Prostate gland (tissue), 2 donors: Measurements from ENCODE around the gene TIMM22.

Experiments used
- POLR2A ChIP-seq: fragments of 450-650 bp; IDR thresholded peaks from one replicate; pipeline ENCODE4 v1.6.1; 2016; ENCODE audit warnings: antibody characterized with exemption, mild to moderate bottlenecking
- POLR2AphosphoS5 ChIP-seq: sonication (generic); formaldehyde crosslinking; IDR thresholded peaks from one replicate; pipeline ENCODE4 v1.6.1; 2017; ENCODE audit warnings: antibody characterized with exemption
- TF ChIP-seq, protein P1 (sequence below), 4 experiments: fragments of 200-600 bp in 2 of 4; fragments of 450-650 bp in 2 of 4; sonication (generic) in 2 of 4; IDR thresholded peaks; 1 replicate in 3 of 4; 2 replicates in 1 of 4; pipeline ENCODE4 v1.5.1; 2016 to 2019; ENCODE audit warnings: antibody characterized with exemption in 4 of 4, mild to moderate bottlenecking in 2 of 4, moderate library complexity in 2 of 4

DNA sequence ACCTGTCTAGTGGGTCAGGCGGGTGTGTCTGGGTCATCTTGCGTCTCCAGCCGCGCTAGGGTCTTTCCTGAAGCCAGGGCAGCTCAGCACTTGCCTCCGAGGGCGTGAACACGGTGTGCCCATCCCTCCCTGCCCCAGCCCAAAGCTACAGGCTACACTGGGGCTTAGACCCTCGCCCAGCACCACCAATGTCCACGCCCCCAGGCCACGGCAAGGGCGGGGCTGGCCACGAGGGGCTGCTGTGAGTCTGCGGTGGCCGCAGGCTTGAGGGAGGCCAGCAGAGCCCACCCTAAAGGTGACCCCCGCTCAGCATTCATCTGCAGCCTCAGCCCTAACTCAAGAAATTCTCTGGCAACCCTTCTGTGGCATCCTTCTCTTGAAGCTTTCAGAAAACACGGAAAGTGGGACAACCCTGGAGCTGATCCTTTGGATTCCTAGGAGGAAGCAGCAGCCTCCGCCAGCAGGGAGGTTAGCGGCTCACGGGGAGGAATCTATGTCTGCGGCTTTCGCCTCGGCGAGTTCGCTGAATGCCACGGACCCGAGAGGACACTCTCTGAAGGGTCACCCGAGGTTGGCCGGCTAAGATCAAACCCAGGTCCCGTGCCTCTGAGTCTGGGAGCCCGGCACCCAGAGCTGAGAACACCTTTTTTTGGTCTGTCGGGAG lies 41.7 kb downstream of the TIMM22 start:
- TF ChIP-seq, protein P1, sequence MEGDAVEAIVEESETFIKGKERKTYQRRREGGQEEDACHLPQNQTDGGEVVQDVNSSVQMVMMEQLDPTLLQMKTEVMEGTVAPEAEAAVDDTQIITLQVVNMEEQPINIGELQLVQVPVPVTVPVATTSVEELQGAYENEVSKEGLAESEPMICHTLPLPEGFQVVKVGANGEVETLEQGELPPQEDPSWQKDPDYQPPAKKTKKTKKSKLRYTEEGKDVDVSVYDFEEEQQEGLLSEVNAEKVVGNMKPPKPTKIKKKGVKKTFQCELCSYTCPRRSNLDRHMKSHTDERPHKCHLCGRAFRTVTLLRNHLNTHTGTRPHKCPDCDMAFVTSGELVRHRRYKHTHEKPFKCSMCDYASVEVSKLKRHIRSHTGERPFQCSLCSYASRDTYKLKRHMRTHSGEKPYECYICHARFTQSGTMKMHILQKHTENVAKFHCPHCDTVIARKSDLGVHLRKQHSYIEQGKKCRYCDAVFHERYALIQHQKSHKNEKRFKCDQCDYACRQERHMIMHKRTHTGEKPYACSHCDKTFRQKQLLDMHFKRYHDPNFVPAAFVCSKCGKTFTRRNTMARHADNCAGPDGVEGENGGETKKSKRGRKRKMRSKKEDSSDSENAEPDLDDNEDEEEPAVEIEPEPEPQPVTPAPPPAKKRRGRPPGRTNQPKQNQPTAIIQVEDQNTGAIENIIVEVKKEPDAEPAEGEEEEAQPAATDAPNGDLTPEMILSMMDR (IDR thresholded peaks at IDR 0.05): no peak
- TF ChIP-seq POLR2AphosphoS5 (no peak), POLR2A (no peak)
